ENCODE measurements around the gene RASGRP3.
"Not testable (repeated sequence)": the region's sequence is repeated elsewhere in the genome, so short reads cannot be mapped to it uniquely, and the experiment has no call there.

The RASGRP3 gene

GRCh38 chr2:33476131-33476792 lies at the start of gene RASGRP3:
Gene RASGRP3 (plus strand): TSS chr2:33476649. CDS start chr2:33515137, 38,488 bp downstream.
- ATAC-seq: peak; percentile 67 to 69

- no peak for ATAC-seq
These were observed 49.7 kb upstream of the RASGRP3 start for GRCh38 chr2:33426666-33427231.

DNA sequence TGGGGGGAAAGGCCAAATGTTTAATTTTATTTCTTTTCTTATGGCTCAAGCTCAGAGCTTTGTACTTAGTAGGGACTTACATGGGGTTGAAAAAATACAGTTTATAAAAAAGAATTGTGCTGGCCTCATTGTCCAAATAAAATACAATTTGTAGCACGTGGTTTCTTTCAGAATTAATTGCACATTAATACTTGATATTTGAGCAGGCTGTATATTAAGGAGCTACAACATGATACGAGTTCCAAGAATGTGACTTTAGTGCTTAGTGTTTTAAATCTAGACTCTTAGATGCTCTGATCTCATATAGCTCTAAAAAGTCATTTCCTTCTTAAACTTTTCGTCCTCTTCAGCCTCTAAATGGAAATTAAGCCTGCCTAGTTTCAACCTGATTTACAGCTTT lies 46.4 kb upstream of the RASGRP3 start:
- ATAC-seq: no peak

GRCh38 chr2:33430856-33431255 lies 45.6 kb upstream of the RASGRP3 start:
- no peak for ATAC-seq

DNA sequence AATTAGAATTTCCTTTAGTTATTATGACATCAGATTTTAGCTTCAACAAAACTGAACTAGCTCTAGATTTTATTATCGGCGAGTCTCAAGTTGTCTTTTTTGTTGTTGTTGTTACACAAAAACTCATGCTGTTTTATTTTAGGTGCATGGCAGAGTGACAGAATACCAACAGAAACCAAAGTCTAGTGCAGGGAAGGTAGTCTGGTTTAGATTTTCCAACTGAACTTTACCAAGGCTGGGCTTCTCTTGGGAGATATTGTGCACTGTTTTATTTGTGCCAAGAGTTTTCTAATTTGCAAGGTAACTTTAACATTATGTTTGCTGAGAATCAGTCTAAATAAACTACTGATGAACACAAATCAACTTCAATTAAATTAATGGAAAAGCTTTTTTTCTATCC lies 43.6 kb upstream of the RASGRP3 start:
- no peak for ATAC-seq

- ATAC-seq: no peak
These were observed 42.9 kb upstream of the RASGRP3 start for GRCh38 chr2:33433279-33434235.

- ATAC-seq: no peak
These were observed 40.9 kb upstream of the RASGRP3 start for GRCh38 chr2:33435518-33435917.

DNA sequence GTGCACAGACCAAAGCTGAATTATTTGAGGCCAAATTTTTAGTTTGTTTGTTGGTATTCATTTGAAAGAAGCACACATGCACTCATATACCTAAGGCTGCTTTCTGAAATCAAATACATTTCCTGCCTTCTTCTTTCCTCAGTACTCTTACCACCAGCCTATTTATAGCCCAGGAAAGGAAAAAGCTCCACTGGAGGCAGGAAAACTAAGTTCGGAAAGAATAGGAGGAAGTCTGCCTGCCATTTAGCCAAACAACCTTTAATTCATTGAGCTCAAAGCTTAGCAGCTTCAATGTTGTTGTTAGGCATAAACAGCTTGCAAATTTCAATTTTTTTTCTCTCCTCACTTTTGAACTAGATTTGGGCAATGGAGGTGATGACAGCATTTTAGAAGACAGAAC lies 40.4 kb upstream of the RASGRP3 start:
- ATAC-seq: no peak

GRCh38 chr2:33437297-33437696 lies 39.2 kb upstream of the RASGRP3 start:
- no peak for ATAC-seq

DNA sequence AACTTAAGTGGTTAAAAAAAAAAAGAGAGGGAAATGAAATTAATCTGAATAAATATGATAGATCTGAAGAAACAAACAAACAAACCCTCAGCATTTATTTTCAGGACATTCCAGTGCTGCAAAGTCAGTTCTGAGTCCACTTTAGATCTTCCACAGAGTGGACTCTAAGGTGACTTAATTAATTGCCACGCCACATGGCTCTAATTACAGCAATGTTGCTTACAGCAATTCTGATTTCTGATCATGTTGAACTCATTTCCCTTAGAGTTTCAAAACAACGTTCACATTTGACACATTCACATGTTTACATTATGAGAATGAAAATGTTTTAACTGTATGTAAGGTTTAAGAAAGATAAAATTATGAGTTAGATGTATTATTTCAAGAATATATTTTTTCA lies 38.6 kb upstream of the RASGRP3 start:
- ATAC-seq: no peak

DNA sequence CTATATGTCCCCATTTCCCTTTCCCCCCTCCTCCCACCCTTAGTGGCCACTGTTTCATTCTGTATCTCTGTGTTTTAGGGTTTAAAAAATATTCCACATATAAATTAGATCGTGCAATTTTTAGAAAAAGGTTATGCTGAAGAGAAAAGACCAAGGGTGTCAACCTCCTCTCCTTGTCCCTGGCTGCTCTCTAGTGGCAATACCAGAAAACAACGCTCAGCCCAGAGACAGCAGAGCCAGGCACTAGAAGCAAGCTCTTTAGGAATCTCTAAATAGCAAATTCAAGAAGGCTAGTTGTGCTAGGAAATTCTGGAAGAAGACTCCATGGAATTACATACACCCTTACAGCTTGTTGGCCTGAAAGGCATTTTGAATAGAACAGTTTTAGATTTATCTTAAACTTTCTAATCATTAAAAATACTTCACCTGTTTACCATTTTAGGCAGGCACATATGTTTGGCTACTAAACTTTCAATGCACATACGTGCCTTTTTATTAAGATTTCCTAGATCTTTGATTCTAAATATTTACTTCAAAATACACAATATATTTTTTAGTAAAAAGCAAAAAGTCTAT lies 35.1 kb upstream of the RASGRP3 start:
- ATAC-seq: no peak

DNA sequence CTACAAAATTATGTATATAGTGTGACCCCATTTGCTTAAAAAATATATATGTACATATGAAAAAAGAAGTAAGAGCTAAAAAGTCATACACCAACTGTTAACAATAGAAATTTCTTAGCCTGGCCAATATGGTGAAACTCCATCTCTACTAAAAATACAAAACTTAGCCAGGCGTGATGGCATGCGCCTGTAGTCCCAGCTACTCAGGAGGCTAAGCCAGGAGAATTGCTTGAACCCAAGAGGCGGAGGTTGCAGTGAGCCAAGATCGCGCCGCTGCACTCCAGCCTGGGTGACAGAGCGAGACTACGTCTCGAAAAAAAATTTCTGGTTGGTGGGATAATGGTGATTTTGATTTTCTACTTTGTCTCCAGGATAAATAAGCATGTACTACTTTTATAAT lies 34.4 kb upstream of the RASGRP3 start:
- not testable (repeated sequence) for ATAC-seq

DNA sequence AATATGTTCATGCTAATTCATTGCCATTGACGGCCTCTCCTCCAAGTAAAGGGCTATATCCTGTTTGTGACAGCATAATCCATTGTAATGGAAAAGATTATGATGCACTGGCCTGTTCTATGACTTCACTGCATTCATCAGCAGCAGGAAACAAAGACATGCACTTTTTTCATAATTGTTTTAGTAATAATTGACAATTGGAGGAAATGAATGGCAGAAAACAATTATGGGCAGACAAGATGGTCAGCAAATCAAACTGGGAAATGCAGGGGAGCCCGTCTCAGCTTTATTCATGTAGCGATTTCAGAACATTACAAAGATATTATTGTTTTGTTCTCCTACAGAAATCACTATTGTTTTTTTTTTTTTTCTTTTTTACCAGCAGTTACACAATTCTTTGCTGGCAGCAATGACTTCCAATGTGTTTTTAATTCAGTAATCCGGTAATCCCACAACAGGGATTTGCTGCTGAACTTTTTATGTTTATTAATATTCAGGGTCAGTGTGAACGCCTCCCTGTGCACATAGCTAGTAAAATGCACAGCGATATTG lies 33.8 kb upstream of the RASGRP3 start:
- ATAC-seq: no peak

DNA sequence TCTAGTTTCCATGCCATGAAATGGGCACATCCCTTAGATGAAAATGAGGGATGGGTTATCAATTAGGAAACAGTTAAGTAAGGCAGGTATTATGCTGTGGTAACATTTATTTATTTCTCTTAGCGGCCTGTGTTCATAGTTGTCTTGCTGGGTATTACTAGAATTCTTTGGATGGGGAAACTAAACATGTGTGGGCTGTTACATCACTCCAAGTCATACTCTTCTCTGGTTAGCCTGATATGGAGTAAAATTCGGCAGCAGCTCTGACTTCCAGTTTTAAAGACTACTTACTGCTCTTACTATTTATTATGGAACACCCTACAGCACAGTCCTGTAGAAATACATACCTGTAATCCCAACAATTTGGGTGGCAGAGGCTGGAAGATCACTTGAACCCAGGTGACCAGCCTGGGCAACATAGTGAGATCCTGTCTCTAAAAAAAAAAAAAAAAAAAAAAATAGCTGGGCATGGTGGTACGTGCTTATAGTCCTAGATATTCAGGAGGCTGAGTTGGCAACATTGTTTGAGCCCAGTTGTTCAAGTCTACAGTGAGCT lies 33.1 kb upstream of the RASGRP3 start:
- ATAC-seq: no peak

DNA sequence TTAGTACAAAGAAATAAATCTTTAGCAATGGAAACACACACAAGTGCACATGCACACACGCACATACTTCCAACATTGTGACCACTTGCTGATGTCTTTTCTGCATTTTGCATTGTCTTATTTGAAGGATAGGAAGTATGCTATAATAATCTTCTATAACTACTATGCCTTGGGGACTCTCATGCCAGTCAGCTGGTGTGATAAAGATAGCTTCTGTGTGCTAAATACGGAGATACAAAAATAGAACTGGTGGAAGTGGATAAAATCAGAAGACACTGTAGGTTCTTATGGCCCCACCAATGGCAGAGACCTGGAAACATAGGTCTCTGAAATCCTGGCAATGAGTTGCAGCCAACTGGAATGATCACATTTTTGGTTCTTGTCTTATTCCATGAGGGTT lies 31.5 kb upstream of the RASGRP3 start:
- ATAC-seq: no peak

GRCh38 chr2:33448220-33448899 lies 28.1 kb upstream of the RASGRP3 start:
- ATAC-seq: no peak

- no peak for ATAC-seq
These were observed 25.2 kb upstream of the RASGRP3 start for GRCh38 chr2:33451214-33451613.

- ATAC-seq: no peak
These were observed 24.6 kb upstream of the RASGRP3 start for GRCh38 chr2:33451825-33452224.

DNA sequence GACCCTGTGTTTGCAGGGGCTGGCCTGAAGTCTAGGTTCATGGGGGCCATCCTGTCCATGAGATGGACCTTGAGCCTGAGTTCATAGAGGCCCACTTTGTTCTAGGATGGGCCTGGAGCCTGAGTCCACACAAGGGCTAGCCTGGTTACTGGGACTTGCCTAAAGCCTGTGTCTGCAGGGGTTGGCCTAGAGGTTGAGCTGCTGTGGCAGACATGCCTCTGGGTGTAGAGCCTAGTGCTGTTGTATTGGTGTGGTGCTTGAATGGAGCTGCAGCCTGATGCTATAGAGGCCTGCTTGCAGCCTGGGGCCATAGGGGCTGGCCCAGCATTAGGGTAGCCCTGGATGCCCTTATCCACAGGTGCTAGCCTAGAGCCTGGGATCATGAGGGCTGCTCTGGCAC lies 23.9 kb upstream of the RASGRP3 start:
- no peak for ATAC-seq

- ATAC-seq: no peak
These were observed 22.5 kb upstream of the RASGRP3 start for GRCh38 chr2:33453905-33454479.

- ATAC-seq: no peak
These were observed 18.7 kb upstream of the RASGRP3 start for GRCh38 chr2:33457556-33458247.

All from activated CD4-positive, CD25-positive, alpha-beta regulatory T cell treated with anti-CD3 and anti-CD28 coated beads, Interleukin-2, amount 50 U/mL, for 24 hours (primary cell).